Motor neuron (in vitro differentiated cells): ENCODE measurements around the gene TRAF3IP3. TPM values are rescaled to one million over a fixed set of nuclear protein-coding genes. Genes with fewer than 3 reads are reported as not detected.

Source experiments
- ATAC-seq, 8 experiments: fragments of 200-7000 bp; cut with Tn5 transposase; replicated peaks in 6 of 8; 2 replicates each; pipeline ENCODE4 v1.8.0; 2021; ENCODE audit warnings: mild to moderate bottlenecking in 8 of 8, moderate library complexity in 8 of 8
- H3K27ac ChIP-seq, 2 donors: fragments of 250-450 bp; sonication (Bioruptor Pico); 2 replicates each; pipeline ENCODE4 v1.9.0; 2021; ENCODE audit warnings: antibody characterized with exemption in 2 of 2, mild to moderate bottlenecking in 2 of 2, moderate library complexity in 1 of 2
- H3K4me1 ChIP-seq, 2 donors: fragments of 250-450 bp; sonication (Bioruptor Pico); replicated peaks in 1 of 2; 2 replicates each; pipeline ENCODE4 v1.6.1; 2021; ENCODE audit warnings: antibody characterized with exemption in 2 of 2, mild to moderate bottlenecking in 2 of 2, moderate library complexity in 1 of 2
- H3K4me3 ChIP-seq, 5 donors: fragments of 250-450 bp; sonication (Bioruptor Pico); 2 replicates each; pipeline ENCODE4 v1.9.0; 2021; ENCODE audit warnings: antibody characterized with exemption in 5 of 5, mild to moderate bottlenecking in 5 of 5, moderate library complexity in 4 of 5
- WGBS, 10 experiments: fragments of 450-650 bp; shearing (Covaris generic); methylation state at CpG; one replicate each; pipeline ENCODE4 v1.0.0; 2022; 5-methylcytosine and 5-hydroxymethylcytosine counted together
- in situ Hi-C, 9 experiments: fragments of 400-800 bp; cut with MboI; loops; one replicate each; pipeline ENCODE4 v1.15.0; 2021; ENCODE audit warnings: low sequenced_read_pairs in 9 of 9, low pct_unique_long_range_greater_than_20kb in 2 of 9; ENCODE audit not compliant: unreplicated experiment in 9 of 9
- total RNA-seq, 8 experiments: library from RNA; unstranded; fragments of 300-600 nt; gene quantifications; 2 replicates each; pipeline versions ENCODE4 v1.2.3 to v1.2.4, GENCODE V29; 2022

TRAF3IP3 gene
- total RNA-seq, 8 experiments from 2014 or later: 0.20 to 1.6 (median 0.64) TPM

DNA sequence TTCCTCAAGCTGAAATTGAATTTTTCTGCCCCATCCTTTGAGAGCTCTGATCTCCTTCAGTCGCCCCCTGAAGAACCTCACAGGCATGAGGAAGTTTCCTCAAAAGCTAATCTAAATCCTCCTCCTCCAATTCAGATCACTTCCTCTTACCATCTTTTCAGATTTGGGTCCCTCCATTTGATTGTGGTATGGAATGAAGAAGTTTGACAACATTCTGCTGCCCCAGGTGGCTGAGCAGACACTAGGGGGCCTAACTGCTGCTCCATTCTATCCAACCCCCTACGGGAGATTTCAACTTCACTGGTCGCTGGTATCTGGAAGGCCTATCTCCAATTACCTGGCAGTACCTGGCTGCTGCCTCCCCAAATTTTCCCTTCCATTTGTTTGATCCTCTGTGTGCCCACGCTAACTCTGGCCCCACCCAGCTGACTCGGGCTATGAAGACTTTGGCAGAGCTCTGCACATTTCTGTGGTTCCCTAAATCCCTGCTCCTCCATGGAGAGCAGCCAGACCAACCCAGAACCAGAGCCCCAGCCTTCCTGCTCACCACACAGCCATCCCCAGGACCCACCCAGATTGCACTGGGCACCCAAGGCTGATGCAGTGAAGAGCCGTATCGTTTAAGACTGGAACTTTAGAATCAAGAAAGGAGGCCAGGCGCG, 42.3 kb downstream of the TRAF3IP3 start:
- Histone ChIP-seq H3K4me1 (no peaks in the 10 kb centered on the region), H3K27ac (no peak overlapping the region), H3K4me3 (no peak overlapping the region)
- 0 to 92% (median 60%) methylated on average over 1 to 6 of the region's 9 CpGs; no CpG with 5 or more reads in 1 of the 10 experiments for whole genome bisulfite sequencing, 10 experiments
- no peak for ATAC-seq
- in situ Hi-C loops: no loop called here

DNA sequence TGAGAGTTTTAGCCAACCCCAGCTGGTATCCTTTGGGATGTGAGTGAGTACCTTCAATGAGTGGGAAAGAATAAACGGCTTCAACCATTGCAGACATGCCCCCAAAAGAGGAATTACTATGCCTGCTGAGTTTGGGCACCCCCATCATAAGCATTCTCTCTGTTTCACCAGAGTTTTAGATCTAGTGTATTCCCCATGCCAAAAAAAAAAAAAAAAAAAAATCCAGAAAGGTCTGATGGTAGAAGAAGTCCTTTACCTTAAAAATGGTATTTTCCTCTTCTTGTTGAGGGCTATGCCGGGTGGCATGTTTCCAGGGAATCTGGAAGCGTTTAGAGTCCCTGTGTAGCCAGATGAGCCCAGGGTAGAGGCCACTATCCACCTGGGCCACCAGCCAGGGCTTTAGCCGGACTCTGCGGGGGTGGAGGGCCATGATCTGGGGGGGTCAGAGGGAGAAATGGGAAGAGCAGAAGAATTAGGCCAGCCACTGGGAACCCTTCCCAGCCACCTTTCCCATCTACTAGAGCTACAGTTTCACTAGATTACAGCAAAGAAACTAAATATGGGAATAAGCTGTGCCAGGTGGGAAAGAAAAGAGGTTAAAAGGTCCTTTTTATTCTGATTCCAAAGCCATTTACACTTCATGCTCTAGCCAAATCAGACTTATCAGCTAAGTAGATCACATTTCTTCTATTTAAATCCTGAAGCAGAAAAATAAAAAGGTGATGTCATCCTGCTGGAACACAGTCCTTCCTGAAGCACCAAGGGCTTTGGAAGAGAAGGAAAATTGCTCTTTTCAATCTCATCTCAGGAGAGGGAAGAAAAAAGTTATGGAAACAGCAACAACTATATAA, 45.4 kb downstream of the TRAF3IP3 start:
- 12 to 83% (median 67%) methylated on average over 1 to 5 of the region's 5 CpGs; no CpG with 5 or more reads in 3 of the 10 experiments for WGBS, 10 experiments
- ATAC-seq: peak in 1 of 8 experiments; percentile 13
- in situ Hi-C loops: no loop called here
- H3K4me1 ChIP-seq: no peaks in the 10 kb centered on the region
- H3K27ac ChIP-seq: no peak overlapping the region
- no peak overlapping the region for H3K4me3 ChIP-seq

DNA sequence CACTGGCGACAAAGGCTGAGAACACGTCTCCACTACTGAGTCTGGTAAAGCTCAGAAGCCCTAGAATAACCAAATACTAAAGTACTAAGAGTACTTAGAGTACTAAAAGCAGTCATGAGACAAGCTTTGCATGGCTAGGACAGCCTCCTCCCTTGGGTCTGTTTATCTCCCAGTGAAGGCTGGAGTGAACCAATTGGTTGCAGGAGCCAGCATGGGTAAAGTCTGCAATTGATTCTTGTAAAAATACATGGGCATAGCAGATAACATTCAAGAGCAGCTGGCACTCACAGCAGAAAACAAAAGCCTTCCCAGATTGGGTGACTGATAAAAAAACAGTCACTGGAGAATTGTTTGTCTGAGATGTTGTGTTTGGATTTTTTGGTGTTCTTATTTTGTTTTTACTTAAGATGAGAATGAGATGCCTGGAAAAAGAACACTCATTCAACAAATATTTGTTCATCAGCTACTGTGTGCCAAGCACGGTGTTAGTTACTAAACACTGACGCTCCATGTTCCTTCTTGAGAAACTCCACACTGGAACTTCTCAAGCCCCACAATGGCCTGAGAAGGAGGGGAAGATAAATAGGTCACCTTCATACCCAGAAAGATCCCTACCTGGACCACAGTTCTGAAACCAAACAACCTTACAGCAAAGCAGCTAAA, 46.4 kb downstream of the TRAF3IP3 start:
- in situ Hi-C loops: no loop called here
- H3K4me1 ChIP-seq: no peaks in the 10 kb centered on the region
- no peak overlapping the region for H3K27ac ChIP-seq
- no peak overlapping the region for H3K4me3 ChIP-seq
- 40 to 83% (median 65%) methylated on average over 1 to 4 of the region's 4 CpGs; no CpG with 5 or more reads in 4 of the 10 experiments for WGBS, 10 experiments
- ATAC-seq: peak in 1 of 8 experiments; percentile 16

DNA sequence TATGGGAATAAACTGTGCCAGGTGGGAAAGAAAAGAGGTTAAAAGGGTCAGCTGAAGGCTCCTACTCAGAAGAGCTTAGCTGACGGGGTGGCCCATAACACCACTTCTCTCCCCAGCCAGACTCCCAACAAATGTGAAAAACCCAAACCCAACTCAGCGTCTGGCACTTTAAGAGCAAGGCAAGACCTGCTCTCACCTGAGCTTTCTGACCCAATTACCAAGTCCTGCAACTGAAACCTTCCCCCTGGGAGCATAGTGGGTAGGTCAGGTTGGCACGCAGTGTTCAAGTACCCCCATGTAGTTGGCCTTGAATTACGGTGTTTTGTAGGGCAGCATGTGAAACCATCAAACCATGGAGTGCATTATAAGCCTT, 46.9 kb downstream of the TRAF3IP3 start:
- 29 to 100% (median 61%) methylated on average over 1 to 4 of the region's 4 CpGs; no CpG with 5 or more reads in 2 of the 10 experiments for WGBS, 10 experiments
- no peak overlapping the region for H3K27ac ChIP-seq
- ATAC-seq: no peak
- H3K4me3 ChIP-seq: no peak overlapping the region
- no peaks in the 10 kb centered on the region for H3K4me1 ChIP-seq
- in situ Hi-C loops: no loop called here

DNA sequence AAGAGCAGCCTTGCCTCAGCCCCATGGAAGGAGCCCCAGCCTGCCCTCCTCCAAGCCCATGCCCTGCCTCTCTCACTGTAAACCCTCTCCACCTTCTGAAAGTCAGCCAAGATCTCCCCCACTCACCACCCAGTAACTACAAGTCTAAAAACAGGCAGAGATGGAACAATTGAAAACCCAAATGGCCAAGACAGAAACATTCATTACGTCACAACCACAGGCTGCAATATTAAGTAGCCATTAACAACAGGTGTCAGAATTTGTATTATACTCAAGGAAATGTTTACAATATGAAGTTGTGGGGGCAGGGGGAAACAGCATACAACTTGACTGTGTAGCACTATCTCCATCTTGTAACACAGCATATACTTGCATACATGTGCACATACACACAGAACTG, 47.7 kb downstream of the TRAF3IP3 start:
- WGBS, 10 experiments: 20 to 100% (median 83%) methylated on average over 1 of the region's 1 CpG; no CpG with 5 or more reads in 5 of the 10 experiments
- H3K4me1 ChIP-seq: no peaks in the 10 kb centered on the region
- in situ Hi-C loops: no loop called here

DNA sequence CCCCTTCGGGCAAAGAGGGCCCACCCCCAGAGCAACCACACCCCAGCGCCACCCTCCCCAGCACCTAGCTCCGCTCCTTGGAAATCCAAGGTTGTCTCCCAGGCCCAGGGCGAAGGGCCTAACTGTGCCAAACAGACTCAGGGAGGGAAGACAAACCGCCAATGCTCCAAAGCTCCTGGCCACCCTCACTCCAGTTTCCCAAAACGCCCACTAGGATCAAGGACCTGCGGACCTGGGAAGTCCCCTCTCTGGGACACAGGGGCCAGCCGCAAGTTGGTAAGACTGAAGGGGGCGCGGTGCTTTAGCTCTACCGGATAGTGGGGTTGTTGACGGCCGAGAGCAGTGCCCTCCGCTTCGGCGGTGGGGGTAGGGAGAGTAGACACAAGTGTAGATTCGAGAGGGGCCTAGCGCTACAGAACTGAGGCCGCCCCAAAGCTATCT, 49.5 kb downstream of the TRAF3IP3 start:
- in situ Hi-C loops: no loop called here
- ATAC-seq: no peak
- no peaks in the 10 kb centered on the region for H3K4me1 ChIP-seq
- no peak overlapping the region for H3K27ac ChIP-seq
- no peak overlapping the region for H3K4me3 ChIP-seq
- 15% methylated on average over 4 of the region's 19 CpGs; no CpG with 5 or more reads in 9 of the 10 experiments for WGBS, 10 experiments

More for the DNA sequence above, 47.7 kb downstream of the TRAF3IP3 start:
- ATAC-seq: no peak
- Histone ChIP-seq H3K27ac (no peak overlapping the region), H3K4me3 (no peak overlapping the region)

DNA sequence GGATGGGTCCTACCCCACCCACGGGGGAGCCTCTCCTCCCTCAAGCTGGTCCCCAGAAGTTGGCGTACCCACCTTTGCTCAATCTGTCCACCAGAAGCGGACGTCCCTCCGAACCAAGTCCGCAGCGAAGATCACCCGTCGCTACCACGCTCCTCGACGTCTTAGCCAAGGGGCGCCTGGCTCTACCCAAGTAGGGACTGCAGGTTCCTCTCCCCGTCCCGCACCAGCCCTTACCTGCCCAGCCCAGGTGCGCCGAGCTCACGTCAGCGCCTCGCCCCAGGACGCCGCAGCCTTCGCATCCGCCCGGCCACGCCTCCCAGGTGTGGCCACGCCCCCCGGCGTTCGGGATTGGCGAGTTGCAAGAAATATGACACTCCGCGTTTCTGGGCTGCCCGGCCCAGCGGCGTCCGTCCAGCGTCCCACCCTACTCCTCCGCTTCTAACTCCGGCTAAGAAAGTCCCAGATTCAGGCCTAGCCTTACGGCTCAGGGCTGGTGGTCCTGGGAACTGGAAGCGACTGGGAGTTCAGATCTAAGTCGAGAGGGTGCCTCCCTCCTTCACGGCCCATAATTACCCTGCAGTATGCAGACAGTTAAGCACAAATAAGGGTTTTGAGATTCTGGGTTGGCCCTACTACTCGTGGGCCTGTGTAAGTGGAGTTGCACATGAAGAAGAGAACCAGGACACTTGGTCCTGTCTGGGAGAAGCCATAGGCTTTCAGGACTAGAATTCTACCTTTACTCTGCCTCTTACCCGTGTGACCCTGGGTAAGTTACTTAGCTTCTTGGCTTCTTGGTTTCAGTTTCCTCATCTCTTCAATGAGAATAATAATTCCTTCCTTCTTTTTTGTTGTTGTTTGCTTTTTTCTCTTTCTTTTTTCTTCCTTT, 50.3 kb downstream of the TRAF3IP3 start, which contains the start of gene IRF6:
Gene IRF6 (minus strand): TSS at position 268 of the 886 bp plus-strand sequence. CDS start 4,729 bp downstream, outside the sequence.
- in situ Hi-C loops: no loop called here
- Histone ChIP-seq H3K27ac (no peak within 1 kb of the TSS), H3K4me3 (peak within 1 kb of the TSS in 1 of 5 donors; percentile 10), H3K4me1 (no peaks in the 10 kb centered on the region)
- WGBS, 10 experiments: 1 to 85% (median 37%) methylated on average over 1 to 22 of the region's 46 CpGs
- peak in 4 of 8 experiments; percentile 30 to 98 (median 74) for ATAC-seq

DNA sequence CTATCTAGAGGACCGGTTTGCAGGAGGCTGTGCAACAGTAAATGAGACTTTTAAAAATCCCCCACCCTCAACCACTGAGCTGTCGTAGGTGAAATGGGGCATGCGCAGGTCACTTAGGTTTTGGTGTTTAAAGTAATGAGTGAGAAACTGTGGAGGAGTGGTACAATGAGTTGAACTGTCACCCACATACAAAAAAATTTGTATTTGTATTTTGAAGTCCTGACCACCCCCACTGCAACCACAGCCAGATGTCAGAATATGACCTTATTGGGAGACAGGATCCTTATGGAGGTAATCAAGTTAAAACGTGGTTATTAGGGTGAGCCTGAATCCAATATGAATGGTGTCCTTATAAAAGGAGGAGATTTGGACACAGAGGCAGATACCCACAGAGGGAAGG, 51.7 kb downstream of the TRAF3IP3 start:
- Histone ChIP-seq H3K4me3 (no peak overlapping the region), H3K4me1 (no peaks in the 10 kb centered on the region), H3K27ac (no peak overlapping the region)
- no peak for ATAC-seq
- in situ Hi-C loops: no loop called here
- 22 to 100% (median 81%) methylated on average over 1 to 4 of the region's 4 CpGs for WGBS, 10 experiments

DNA sequence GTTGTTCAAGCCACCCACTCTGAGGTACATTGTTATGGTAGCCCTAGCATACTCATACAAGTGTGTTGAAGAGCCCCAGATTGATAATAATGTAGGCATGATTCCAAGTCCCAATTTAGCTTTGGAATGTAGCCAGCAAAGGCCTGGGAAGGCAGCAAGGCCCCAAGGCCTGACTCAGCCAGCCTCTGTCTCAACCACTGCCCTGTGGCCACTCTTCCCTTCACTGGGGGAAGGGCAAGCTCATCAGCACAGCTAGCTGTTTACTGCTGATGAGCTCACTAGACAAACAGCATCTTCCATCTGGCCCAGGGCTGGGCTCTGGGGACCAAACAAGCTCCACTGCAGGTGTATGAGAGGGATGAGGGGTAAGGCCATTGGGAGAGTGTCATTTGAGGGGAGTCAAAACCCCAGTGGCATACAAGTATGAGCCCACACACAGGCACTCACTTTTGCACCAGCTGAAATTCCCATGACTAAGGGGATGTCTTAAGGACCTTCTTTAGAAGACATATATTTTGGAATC, 52.3 kb downstream of the TRAF3IP3 start:
- H3K4me3 ChIP-seq: no peak overlapping the region
- peak in 7 of 8 experiments; percentile 84 to 99 (median 96) for ATAC-seq
- H3K4me1 ChIP-seq: no peaks in the 10 kb centered on the region
- no peak overlapping the region for H3K27ac ChIP-seq
- in situ Hi-C loops: no loop called here

DNA sequence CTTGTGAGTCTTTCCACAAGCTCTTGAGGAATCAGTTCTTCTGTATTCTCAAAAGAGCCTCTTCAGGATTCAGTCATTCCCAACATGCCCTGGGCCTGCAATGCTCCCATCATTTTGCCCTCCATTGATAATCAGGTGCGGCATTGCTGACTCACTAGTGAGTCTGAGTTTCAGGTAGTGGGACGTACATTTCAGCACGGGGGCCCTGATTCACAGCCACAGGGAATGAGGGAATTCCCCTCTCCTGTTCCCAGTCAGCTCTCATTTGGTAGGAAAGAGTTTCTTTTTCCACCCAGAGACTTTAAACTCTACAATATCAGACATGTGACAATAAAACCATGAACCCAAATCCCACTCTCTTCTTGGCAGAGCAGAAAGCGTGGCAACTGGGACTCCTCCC, 53.8 kb downstream of the TRAF3IP3 start:
- no peaks in the 10 kb centered on the region for H3K4me1 ChIP-seq
- in situ Hi-C loops: no loop called here
- no peak overlapping the region for H3K27ac ChIP-seq
- no peak for ATAC-seq
- 57 to 100% (median 100%) methylated on average over 1 to 4 of the region's 4 CpGs; no CpG with 5 or more reads in 3 of the 10 experiments for WGBS, 10 experiments
- H3K4me3 ChIP-seq: no peak overlapping the region

DNA sequence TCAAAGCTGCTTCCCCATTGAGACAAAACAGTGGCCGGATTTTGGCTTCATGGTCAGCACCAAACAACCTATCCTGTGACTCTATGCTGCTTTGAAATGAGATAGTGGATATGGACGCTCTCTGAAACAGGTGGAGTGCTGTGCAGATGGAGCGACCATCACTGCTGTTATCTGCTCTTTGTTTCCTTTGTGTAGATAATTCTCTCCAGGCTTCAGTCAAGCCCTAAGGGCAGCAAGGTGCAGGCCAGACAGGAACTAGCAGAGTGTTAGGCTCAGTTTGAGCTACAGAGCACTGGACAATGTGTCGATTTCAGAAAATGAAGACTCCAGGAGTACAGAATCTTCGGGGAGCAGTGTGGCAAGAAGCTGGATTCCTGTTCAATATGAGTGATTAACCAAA, 54.9 kb downstream of the TRAF3IP3 start:
- 66 to 90% (median 80%) methylated on average over 1 to 5 of the region's 5 CpGs; no CpG with 5 or more reads in 1 of the 10 experiments for WGBS, 10 experiments
- Histone ChIP-seq H3K27ac (no peak overlapping the region), H3K4me3 (no peak overlapping the region), H3K4me1 (no peaks in the 10 kb centered on the region)
- in situ Hi-C loops: no loop called here
- ATAC-seq: no peak

DNA sequence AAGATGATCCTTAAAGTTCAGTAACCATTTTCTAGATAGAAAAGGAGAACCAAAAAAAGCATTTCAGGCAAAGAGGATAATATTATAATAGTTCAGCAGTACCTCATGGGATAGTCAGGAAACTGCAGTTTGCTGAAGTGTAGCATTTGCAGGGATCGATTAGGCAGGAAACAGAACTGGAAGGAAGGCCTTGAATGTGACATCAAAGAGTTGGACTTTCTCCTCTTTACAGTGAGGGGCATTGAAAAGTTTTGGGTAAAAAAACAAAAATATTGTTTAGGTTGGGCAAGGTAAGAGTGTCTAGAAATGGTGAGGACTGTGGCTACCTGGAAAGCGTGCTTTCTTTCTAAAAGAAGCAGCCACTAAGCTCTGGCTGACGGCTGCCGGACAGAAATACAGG, 58.0 kb downstream of the TRAF3IP3 start:
- WGBS, 10 experiments: 80 to 100% (median 90%) methylated on average over 1 to 4 of the region's 4 CpGs; no CpG with 5 or more reads in 2 of the 10 experiments
- in situ Hi-C loops: no loop called here
- H3K27ac ChIP-seq: no peak overlapping the region
- ATAC-seq: no peak
- H3K4me1 ChIP-seq: no peaks in the 10 kb centered on the region
- no peak overlapping the region for H3K4me3 ChIP-seq
